Neural progenitor cell (in vitro differentiated cells): ENCODE measurements around the gene LMAN2L.

Experiments used
- CTCF ChIP-seq: fragments of 200-600 bp; sonication (generic); IDR thresholded peaks from 2 replicates; pipeline ENCODE4 v1.5.1; 2017; ENCODE audit warnings: antibody characterized with exemption, mild to moderate bottlenecking
- EZH2 ChIP-seq: fragments of 200-600 bp; sonication (generic); IDR thresholded peaks from 2 replicates; pipeline ENCODE4 v1.6.1; 2017; ENCODE audit warnings: antibody characterized with exemption, mild to moderate bottlenecking, moderate library complexity
- EZH2phosphoT487 ChIP-seq: fragments of 200-600 bp; sonication (generic); IDR thresholded peaks from 2 replicates; pipeline ENCODE4 v1.6.1; 2017; ENCODE audit warnings: antibody characterized with exemption

- no peak for TF ChIP-seq CTCF
- no peak for TF ChIP-seq EZH2
- TF ChIP-seq EZH2phosphoT487 = no peak
Observed at GRCh38 chr2:96702098-96702785, 37.6 kb downstream of the LMAN2L start.
